Measurements from ENCODE around the gene BRSK2.

DNA sequence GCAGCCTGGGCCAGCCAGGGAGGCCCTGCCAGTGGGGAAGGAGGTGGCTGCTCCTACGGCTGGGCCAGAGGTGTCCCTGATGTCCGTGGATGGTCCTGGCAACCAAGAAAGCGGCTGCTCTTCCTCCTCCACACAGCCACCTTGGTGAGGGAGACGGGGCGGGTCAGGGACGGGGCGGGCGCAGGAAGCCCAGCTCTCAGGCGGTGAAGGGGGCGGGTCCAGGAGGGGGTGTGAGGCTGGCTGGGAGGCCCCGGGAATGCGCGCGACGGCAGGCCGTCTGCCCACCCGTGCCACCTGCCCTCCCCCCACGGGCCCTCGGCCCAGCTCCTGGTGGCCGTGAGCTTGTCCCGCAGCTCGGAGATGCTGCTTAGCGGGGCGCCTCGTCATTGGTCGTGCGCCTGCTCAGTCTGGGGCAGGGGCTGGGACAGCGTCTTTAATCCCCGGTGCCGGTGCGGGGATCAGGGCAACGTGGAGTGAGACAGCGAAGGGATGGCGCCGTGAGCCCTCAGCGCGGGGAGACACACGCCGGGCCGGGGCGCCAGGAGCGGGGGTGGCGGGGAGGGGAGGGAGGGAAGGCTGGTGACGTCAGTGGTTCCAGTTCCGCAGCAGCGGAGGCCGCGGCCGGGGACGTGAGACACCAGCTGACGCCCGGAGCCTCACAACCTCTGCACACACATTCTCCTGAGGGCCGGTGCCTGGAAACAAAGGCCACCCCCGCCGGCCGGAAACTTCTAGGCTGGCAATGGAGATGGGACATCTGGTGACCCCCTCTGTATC is 6.7 kb upstream of the BRSK2 start:
- TF ChIP-seq, protein P1, sequence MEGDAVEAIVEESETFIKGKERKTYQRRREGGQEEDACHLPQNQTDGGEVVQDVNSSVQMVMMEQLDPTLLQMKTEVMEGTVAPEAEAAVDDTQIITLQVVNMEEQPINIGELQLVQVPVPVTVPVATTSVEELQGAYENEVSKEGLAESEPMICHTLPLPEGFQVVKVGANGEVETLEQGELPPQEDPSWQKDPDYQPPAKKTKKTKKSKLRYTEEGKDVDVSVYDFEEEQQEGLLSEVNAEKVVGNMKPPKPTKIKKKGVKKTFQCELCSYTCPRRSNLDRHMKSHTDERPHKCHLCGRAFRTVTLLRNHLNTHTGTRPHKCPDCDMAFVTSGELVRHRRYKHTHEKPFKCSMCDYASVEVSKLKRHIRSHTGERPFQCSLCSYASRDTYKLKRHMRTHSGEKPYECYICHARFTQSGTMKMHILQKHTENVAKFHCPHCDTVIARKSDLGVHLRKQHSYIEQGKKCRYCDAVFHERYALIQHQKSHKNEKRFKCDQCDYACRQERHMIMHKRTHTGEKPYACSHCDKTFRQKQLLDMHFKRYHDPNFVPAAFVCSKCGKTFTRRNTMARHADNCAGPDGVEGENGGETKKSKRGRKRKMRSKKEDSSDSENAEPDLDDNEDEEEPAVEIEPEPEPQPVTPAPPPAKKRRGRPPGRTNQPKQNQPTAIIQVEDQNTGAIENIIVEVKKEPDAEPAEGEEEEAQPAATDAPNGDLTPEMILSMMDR (conservative IDR thresholded peaks at IDR 0.05; ENCODE audit: low read depth, low read length), result no peak
- TF ChIP-seq EZH2 (IDR thresholded peaks at IDR 0.05; ENCODE audit: low read length, unreplicated experiment), result no peak
- no peak for TF ChIP-seq EZH2phosphoT487 (IDR thresholded peaks at IDR 0.05; ENCODE audit: borderline replicate concordance, low read length)
